Panc1 (cell line): ENCODE data around the gene C11orf21. TPM values are rescaled to one million over a fixed set of nuclear protein-coding genes. Genes with fewer than 3 reads are reported as not detected.

Experiments used
- ATAC-seq: fragments of 200-7000 bp; cut with Tn5 transposase; 2 replicates; pipeline ENCODE4 v1.9.1; 2020; ENCODE audit warnings: mild to moderate bottlenecking, moderate library complexity
- BruUV-seq: library from RNA; stranded (reverse); fragments of 400-500 nt; replicated peaks from 2 replicates; lab custom pipeline; 2021; lab: Mats Ljungman, UMichigan
- CTCF ChIA-PET: fragments of 300-600 bp; sonication (Branson Sonifier 250); formaldehyde crosslinking; loops from one replicate; lab custom pipeline; 2022; ENCODE audit warnings: antibody characterized with exemption; lab: Charles Lee
- POLR2A ChIA-PET: fragments of 300-600 bp; sonication (Branson Sonifier 250); formaldehyde crosslinking; loops from one replicate; lab custom pipeline; 2022; ENCODE audit warnings: antibody characterized with exemption; lab: Charles Lee
- DNase-seq: peaks from one replicate; pipeline ENCODE4 v3.0.0-alpha.2; 2010; ENCODE audit warnings: low read depth, low spot score
- H3K27ac ChIP-seq: 2 replicates; pipeline ENCODE4 v1.5.1; 2011; ENCODE audit warnings: mild to moderate bottlenecking, low read length, inconsistent platforms
- H3K27me3 ChIP-seq: fragments of 200-500 bp; sonication (Bioruptor generic); 2 replicates; pipeline ENCODE4 v1.6.0; 2014; ENCODE audit warnings: low read length, inconsistent platforms; ENCODE audit not compliant: control insufficient read depth, insufficient read depth
- H3K36me3 ChIP-seq: fragments of 200-500 bp; sonication (Bioruptor generic); 2 replicates; pipeline ENCODE4 v1.5.1; 2014; ENCODE audit warnings: inconsistent platforms, mild to moderate bottlenecking, low read length, moderate library complexity; ENCODE audit not compliant: control insufficient read depth, insufficient read depth
- H3K4me1 ChIP-seq: 2 replicates; pipeline ENCODE4 v1.5.1; 2011; ENCODE audit warnings: inconsistent platforms, mild to moderate bottlenecking, low read length, moderate library complexity; ENCODE audit not compliant: control insufficient read depth, insufficient read depth
- H3K4me3 ChIP-seq, 2 experiments: 2 replicates each; pipeline ENCODE4 v1.5.1; 2011 to 2012; ENCODE audit warnings: low read depth in 2 of 2, low read length in 2 of 2, mild to moderate bottlenecking in 2 of 2, inconsistent platforms in 1 of 2, moderate library complexity in 1 of 2
- H3K9me3 ChIP-seq: fragments of 200-500 bp; sonication (Bioruptor generic); 2 replicates; pipeline ENCODE4 v1.5.1; 2014; ENCODE audit warnings: low read depth, mild to moderate bottlenecking, inconsistent platforms, low read length, moderate library complexity; ENCODE audit not compliant: control insufficient read depth, insufficient read depth
- POLR2AphosphoS5 ChIP-seq: IDR thresholded peaks from 2 replicates; pipeline ENCODE4 v1.6.1; 2012; ENCODE audit warnings: mild to moderate bottlenecking, low read depth, low read length, moderate library complexity
- SIN3A ChIP-seq: IDR thresholded peaks from 2 replicates; pipeline ENCODE4 v1.6.1; 2012; ENCODE audit warnings: low read depth, mild to moderate bottlenecking, low read length, moderate library complexity, borderline replicate concordance; ENCODE audit not compliant: insufficient read depth
- TCF7L2 ChIP-seq: IDR thresholded peaks from 2 replicates; pipeline ENCODE4 v1.6.1; 2011; ENCODE audit warnings: mild to moderate bottlenecking, low read depth, low read length, inconsistent platforms
- in situ Hi-C: cut with HindIII; loops from 2 replicates; pipeline ENCODE4 v1.10.0; 2016; ENCODE audit warnings: low sequenced_read_pairs, low pct_unique_long_range_greater_than_20kb
- intact Hi-C: fragments of 100-400 bp; cut with micrococcal nuclease; formaldehyde crosslinking; loops from one replicate; pipeline ENCODE4 v1.10.0; 2022; ENCODE audit not compliant: unreplicated experiment
- total RNA-seq: library from RNA; stranded (reverse); gene quantifications from one replicate; pipeline ENCODE4 v1.2.1, GENCODE V29; 2021; ENCODE audit not compliant: unreplicated experiment
- TF ChIP-seq, protein P1 (sequence below), 2 experiments: IDR thresholded peaks; 2 replicates each; pipeline ENCODE4 v1.6.1; 2011 to 2012; ENCODE audit warnings: low read depth in 2 of 2, control low read depth in 1 of 2, low read length in 1 of 2, mild to moderate bottlenecking in 1 of 2, moderate library complexity in 1 of 2; ENCODE audit not compliant: insufficient read depth in 1 of 2
- TF ChIP-seq, protein P2 (sequence below): fragments of 450-650 bp; IDR thresholded peaks from 2 replicates; pipeline ENCODE4 v1.5.1; 2017; ENCODE audit warnings: mild to moderate bottlenecking

Gene C11orf21
- total RNA-seq, 1 experiment from 2014 or later, result 0.31 TPM

DNA sequence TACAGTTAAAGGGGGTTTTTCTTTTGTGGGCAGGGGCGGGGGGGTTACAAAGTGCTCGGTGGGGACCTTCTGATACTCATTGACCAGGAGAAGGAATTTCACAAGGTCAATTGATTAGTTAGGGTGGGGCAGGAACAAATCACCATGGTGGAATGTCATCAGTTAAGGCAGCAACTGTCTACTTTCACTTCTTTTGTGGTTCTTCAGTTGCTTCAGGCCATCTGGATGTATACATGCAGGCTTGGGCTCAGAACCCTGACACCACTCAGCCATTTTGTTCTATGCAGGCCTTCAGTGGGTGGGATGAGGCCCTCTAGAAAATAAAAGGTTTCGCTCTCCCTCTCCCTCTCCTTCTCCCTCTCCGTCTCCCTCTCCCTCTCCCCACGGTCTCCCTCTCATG is 29.7 kb upstream of the C11orf21 start:
- no peak overlapping the region for H3K4me3 ChIP-seq
- in situ Hi-C loops (no loop called here), intact Hi-C loops (no loop called here)
- H3K36me3 ChIP-seq, result no peaks in the 10 kb centered on the region
- peaks cover 5% of the 10 kb centered on the region; the same call in 1 of the 2 replicates for H3K9me3 ChIP-seq
- no peak for ATAC-seq
- no peaks in the 10 kb centered on the region for H3K4me1 ChIP-seq
- no peaks in the 10 kb centered on the region; the same call in 1 of the 2 replicates for H3K27me3 ChIP-seq
- DNase-seq, result no peak
- no TSS peak for BruUV-seq
- CTCF ChIA-PET, result interaction anchor here (0.7 kb wide), 1 partner anchor 91 kb away, joined by 7 read pairs; no protein-coding TSS in a partner anchor
- TF ChIP-seq, protein P1, sequence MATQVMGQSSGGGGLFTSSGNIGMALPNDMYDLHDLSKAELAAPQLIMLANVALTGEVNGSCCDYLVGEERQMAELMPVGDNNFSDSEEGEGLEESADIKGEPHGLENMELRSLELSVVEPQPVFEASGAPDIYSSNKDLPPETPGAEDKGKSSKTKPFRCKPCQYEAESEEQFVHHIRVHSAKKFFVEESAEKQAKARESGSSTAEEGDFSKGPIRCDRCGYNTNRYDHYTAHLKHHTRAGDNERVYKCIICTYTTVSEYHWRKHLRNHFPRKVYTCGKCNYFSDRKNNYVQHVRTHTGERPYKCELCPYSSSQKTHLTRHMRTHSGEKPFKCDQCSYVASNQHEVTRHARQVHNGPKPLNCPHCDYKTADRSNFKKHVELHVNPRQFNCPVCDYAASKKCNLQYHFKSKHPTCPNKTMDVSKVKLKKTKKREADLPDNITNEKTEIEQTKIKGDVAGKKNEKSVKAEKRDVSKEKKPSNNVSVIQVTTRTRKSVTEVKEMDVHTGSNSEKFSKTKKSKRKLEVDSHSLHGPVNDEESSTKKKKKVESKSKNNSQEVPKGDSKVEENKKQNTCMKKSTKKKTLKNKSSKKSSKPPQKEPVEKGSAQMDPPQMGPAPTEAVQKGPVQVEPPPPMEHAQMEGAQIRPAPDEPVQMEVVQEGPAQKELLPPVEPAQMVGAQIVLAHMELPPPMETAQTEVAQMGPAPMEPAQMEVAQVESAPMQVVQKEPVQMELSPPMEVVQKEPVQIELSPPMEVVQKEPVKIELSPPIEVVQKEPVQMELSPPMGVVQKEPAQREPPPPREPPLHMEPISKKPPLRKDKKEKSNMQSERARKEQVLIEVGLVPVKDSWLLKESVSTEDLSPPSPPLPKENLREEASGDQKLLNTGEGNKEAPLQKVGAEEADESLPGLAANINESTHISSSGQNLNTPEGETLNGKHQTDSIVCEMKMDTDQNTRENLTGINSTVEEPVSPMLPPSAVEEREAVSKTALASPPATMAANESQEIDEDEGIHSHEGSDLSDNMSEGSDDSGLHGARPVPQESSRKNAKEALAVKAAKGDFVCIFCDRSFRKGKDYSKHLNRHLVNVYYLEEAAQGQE (IDR thresholded peaks at IDR 0.05; ENCODE audit: insufficient read depth in 1 of 2, low read depth in 2 of 2, low read length in 1 of 2), result no peak
- no peak for TF ChIP-seq SIN3A
- no peak for TF ChIP-seq POLR2AphosphoS5
- TF ChIP-seq, protein P2, sequence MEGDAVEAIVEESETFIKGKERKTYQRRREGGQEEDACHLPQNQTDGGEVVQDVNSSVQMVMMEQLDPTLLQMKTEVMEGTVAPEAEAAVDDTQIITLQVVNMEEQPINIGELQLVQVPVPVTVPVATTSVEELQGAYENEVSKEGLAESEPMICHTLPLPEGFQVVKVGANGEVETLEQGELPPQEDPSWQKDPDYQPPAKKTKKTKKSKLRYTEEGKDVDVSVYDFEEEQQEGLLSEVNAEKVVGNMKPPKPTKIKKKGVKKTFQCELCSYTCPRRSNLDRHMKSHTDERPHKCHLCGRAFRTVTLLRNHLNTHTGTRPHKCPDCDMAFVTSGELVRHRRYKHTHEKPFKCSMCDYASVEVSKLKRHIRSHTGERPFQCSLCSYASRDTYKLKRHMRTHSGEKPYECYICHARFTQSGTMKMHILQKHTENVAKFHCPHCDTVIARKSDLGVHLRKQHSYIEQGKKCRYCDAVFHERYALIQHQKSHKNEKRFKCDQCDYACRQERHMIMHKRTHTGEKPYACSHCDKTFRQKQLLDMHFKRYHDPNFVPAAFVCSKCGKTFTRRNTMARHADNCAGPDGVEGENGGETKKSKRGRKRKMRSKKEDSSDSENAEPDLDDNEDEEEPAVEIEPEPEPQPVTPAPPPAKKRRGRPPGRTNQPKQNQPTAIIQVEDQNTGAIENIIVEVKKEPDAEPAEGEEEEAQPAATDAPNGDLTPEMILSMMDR, result no peak
- no peak for TF ChIP-seq TCF7L2
- no peak overlapping the region for H3K27ac ChIP-seq
- POLR2A ChIA-PET, result no interaction called here

DNA sequence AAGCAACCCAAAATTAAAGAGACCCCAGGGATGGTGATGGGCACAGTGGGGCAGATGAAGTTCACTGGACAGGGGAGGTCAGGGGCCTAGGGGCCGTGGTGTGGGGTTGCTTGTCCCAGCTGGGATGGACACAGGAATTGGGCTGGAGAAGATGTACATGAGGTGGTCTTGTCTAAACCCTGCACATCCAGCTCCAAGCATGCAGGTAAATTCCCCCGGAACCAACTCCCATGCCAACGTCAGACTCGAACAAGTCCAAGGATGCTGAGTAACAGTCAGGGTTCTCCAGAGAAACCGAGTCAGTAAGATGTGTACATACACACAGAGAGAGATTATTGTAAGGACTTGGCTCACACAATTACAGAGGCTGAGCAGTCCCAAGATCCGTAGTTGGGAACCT is 29.0 kb upstream of the C11orf21 start:
- Histone ChIP-seq H3K36me3 (no peaks in the 10 kb centered on the region), H3K27ac (no peak overlapping the region), H3K27me3 (no peaks in the 10 kb centered on the region; the same call in 1 of the 2 replicates), H3K4me1 (no peaks in the 10 kb centered on the region), H3K4me3 (no peak overlapping the region), H3K9me3 (peaks cover 5% of the 10 kb centered on the region; the same call in 1 of the 2 replicates)
- in situ Hi-C loops, result no loop called here
- ChIA-PET POLR2A (no interaction called here), CTCF (interaction anchor here (0.7 kb wide), 1 partner anchor 92 kb away, joined by 7 read pairs; no protein-coding TSS in a partner anchor)
- ATAC-seq (no peak), DNase-seq (no peak)
- no TSS peak for BruUV-seq
- no peak for TF ChIP-seq TCF7L2
- TF ChIP-seq SIN3A, result no peak
- TF ChIP-seq POLR2AphosphoS5, result no peak
- TF ChIP-seq, protein P2, result no peak
- TF ChIP-seq, protein P1 (IDR thresholded peaks at IDR 0.05; ENCODE audit: insufficient read depth in 1 of 2, low read depth in 2 of 2, low read length in 1 of 2), result no peak
- intact Hi-C loops, result no loop called here
